Measurements from ENCODE around the gene C11orf54.

C11orf54 gene

GRCh38 chr11:93720522-93720921 lies 20.9 kb upstream of the C11orf54 start:
- in situ Hi-C loops (cut with HindIII; ENCODE audit: low sequenced_read_pairs) = no loop called here

GRCh38 chr11:93724089-93724488 lies 17.4 kb upstream of the C11orf54 start:
- in situ Hi-C loops (cut with HindIII; ENCODE audit: low sequenced_read_pairs) = no loop called here
- no peak for DNase-seq (ENCODE audit: low read depth, low spot score)
- no peak overlapping the region for H3K4me3 ChIP-seq (ENCODE audit: low read depth, low read length)
- TF ChIP-seq, protein P1, sequence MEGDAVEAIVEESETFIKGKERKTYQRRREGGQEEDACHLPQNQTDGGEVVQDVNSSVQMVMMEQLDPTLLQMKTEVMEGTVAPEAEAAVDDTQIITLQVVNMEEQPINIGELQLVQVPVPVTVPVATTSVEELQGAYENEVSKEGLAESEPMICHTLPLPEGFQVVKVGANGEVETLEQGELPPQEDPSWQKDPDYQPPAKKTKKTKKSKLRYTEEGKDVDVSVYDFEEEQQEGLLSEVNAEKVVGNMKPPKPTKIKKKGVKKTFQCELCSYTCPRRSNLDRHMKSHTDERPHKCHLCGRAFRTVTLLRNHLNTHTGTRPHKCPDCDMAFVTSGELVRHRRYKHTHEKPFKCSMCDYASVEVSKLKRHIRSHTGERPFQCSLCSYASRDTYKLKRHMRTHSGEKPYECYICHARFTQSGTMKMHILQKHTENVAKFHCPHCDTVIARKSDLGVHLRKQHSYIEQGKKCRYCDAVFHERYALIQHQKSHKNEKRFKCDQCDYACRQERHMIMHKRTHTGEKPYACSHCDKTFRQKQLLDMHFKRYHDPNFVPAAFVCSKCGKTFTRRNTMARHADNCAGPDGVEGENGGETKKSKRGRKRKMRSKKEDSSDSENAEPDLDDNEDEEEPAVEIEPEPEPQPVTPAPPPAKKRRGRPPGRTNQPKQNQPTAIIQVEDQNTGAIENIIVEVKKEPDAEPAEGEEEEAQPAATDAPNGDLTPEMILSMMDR (IDR thresholded peaks at IDR 0.05; ENCODE audit: low read depth, low read length) = no peak

More at GRCh38 chr11:93720522-93720921, 20.9 kb upstream of the C11orf54 start:
- TF ChIP-seq, protein P1 (IDR thresholded peaks at IDR 0.05; ENCODE audit: low read depth, low read length) = no peak
- DNase-seq (ENCODE audit: low read depth, low spot score) = no peak
- H3K4me3 ChIP-seq (ENCODE audit: low read depth, low read length) = no peak overlapping the region

- in situ Hi-C loops (cut with HindIII; ENCODE audit: low sequenced_read_pairs) = no loop called here
- TF ChIP-seq, protein P1 (IDR thresholded peaks at IDR 0.05; ENCODE audit: low read depth, low read length) = no peak
- no peak for DNase-seq (ENCODE audit: low read depth, low spot score)
- H3K4me3 ChIP-seq (ENCODE audit: low read depth, low read length) = no peak overlapping the region
Observed at GRCh38 chr11:93727985-93728791, 13.3 kb upstream of the C11orf54 start.

- in situ Hi-C loops (cut with HindIII; ENCODE audit: low sequenced_read_pairs) = no loop called here
- H3K4me3 ChIP-seq (ENCODE audit: low read depth, low read length) = no peak overlapping the region
- TF ChIP-seq, protein P1 (IDR thresholded peaks at IDR 0.05; ENCODE audit: low read depth, low read length) = no peak
- DNase-seq (ENCODE audit: low read depth, low spot score) = no peak
Observed at GRCh38 chr11:93728792-93729128, 12.7 kb upstream of the C11orf54 start.

GRCh38 chr11:93729129-93729616 lies 12.3 kb upstream of the C11orf54 start:
- TF ChIP-seq, protein P1 (IDR thresholded peaks at IDR 0.05; ENCODE audit: low read depth, low read length) = no peak
- H3K4me3 ChIP-seq (ENCODE audit: low read depth, low read length) = no peak overlapping the region
- in situ Hi-C loops (cut with HindIII; ENCODE audit: low sequenced_read_pairs) = no loop called here
- no peak for DNase-seq (ENCODE audit: low read depth, low spot score)

GRCh38 chr11:93730108-93731107 lies 11.1 kb upstream of the C11orf54 start:
- no peak overlapping the region for H3K4me3 ChIP-seq (ENCODE audit: low read depth, low read length)
- TF ChIP-seq, protein P1 (IDR thresholded peaks at IDR 0.05; ENCODE audit: low read depth, low read length) = no peak
- in situ Hi-C loops (cut with HindIII; ENCODE audit: low sequenced_read_pairs) = no loop called here
- DNase-seq (ENCODE audit: low read depth, low spot score) = no peak

All from astrocyte of the spinal cord (primary cell).